ENCODE measurements around the gene PMCH. TPM values are rescaled to one million over a fixed set of nuclear protein-coding genes. Genes with fewer than 3 reads are reported as not detected.
"Not testable (repeated sequence)": the region's sequence is repeated elsewhere in the genome, so short reads cannot be mapped to it uniquely, and the experiment has no call there.

The PMCH gene, protein sequence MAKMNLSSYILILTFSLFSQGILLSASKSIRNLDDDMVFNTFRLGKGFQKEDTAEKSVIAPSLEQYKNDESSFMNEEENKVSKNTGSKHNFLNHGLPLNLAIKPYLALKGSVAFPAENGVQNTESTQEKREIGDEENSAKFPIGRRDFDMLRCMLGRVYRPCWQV
- polyA plus RNA-seq, result under 1 TPM in 1 of 4 donors, not detected in 3; 0.18 TPM
- long read RNA-seq, donor 1, result 0 reads
- long read RNA-seq, donor 2, result 0 reads
- long read RNA-seq, donor 3, result 0 reads
- long read RNA-seq, donor 4, result 0 reads
- long read RNA-seq, donor 5, result 0 reads
- long read RNA-seq, donor 6, result 0 reads
- long read RNA-seq, donor 7, result 0 reads
- long read RNA-seq, donor 8, result 0 reads
- long read RNA-seq, donor 9, result 0 reads
- long read RNA-seq, donor 10, result 0 reads

- H3K4me1 ChIP-seq (ENCODE audit: control insufficient read depth in 3 of 3, insufficient read depth in 2 of 3, low read depth in 1 of 3, low read length in 2 of 3), result no peaks in the 10 kb centered on the region
- no peak within 1 kb of the TSS for H3K27ac ChIP-seq (ENCODE audit: low read depth in 1 of 3, low read length in 2 of 3)
- H3K4me3 ChIP-seq (ENCODE audit: low read depth in 1 of 3, low read length in 3 of 3), result no peak within 1 kb of the TSS
- WGBS, 3 donors, result 52 to 70% (median 61%) methylated on average over 1 of the region's 1 CpG
- DNase-seq (no peak), FAIRE-seq (no peak)
- H3K9me3 ChIP-seq (ENCODE audit: control insufficient read depth in 2 of 2, insufficient read depth in 1 of 2, low read depth in 1 of 2, low read length in 1 of 2), result no peaks in the 10 kb centered on the region
- H3K27me3 ChIP-seq (ENCODE audit: control insufficient read depth in 3 of 3, insufficient read depth in 3 of 3, low read length in 3 of 3), result no peaks in the 10 kb centered on the region
- no peaks in the 10 kb centered on the region for H3K36me3 ChIP-seq (ENCODE audit: control insufficient read depth in 3 of 3, insufficient read depth in 2 of 3, low read depth in 1 of 3, low read length in 3 of 3)
These were observed at the start of gene PMCH for GRCh38 chr12:102197789-102198188. PMCH (minus strand) TSS chr12:102197833; CDS start chr12:102197770, 63 bp downstream.

DNA sequence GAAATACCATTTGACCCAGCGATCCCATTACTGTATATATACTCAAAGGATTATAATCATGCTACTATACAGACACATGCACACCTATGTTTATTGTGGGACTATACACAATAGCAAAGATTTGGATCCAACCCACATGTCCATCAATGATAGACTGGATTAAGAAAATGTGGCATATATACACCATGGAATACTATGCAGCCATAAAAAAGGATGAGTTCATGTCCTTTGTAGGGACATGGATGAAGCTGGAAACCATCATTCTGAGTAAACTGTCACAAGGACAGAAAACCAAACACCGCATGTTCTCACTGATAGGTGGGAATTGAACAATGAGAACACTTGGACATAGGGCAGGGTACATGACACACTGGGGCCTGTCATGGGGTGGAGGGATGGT, 43.2 kb upstream of the PMCH start:
- 82 to 97% (median 95%) methylated on average over 2 of the region's 2 CpGs for WGBS, 3 donors
- H3K27me3 ChIP-seq (ENCODE audit: control insufficient read depth in 3 of 3, insufficient read depth in 3 of 3, low read length in 3 of 3); H3K4me3 ChIP-seq (ENCODE audit: low read depth in 1 of 3, low read length in 3 of 3); FAIRE-seq; DNase-seq; H3K27ac ChIP-seq (ENCODE audit: low read depth in 1 of 3, low read length in 2 of 3); H3K9me3 ChIP-seq (ENCODE audit: control insufficient read depth in 2 of 2, insufficient read depth in 1 of 2, low read depth in 1 of 2, low read length in 1 of 2); H3K36me3 ChIP-seq (ENCODE audit: control insufficient read depth in 3 of 3, insufficient read depth in 2 of 3, low read depth in 1 of 3, low read length in 3 of 3); H3K4me1 ChIP-seq (ENCODE audit: control insufficient read depth in 3 of 3, insufficient read depth in 2 of 3, low read depth in 1 of 3, low read length in 2 of 3): not testable (repeated sequence)

DNA sequence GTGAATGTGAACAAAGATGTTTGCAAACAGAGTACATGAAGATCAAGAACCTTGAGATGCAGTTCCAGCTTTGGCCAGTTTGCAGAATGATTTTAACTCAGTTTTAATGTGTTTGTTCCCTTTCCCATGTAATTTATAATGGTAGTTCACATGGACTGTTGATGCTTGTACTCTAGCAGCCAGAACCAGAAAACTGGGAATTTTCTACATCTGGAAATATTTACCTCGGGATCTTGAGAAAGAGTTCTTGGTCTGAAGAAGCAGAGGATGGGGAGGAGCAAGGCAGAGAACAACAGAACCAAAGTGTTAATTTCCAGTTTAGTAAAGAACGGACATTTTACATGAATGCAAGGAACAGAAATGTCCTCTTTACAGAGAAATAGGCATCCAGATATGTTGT, 37.0 kb upstream of the PMCH start:
- Histone ChIP-seq H3K27ac (ENCODE audit: low read depth in 1 of 3, low read length in 2 of 3) (no peak overlapping the region), H3K4me3 (ENCODE audit: low read depth in 1 of 3, low read length in 3 of 3) (no peak overlapping the region), H3K36me3 (ENCODE audit: control insufficient read depth in 3 of 3, insufficient read depth in 2 of 3, low read depth in 1 of 3, low read length in 3 of 3) (no peaks in the 10 kb centered on the region), H3K9me3 (ENCODE audit: control insufficient read depth in 2 of 2, insufficient read depth in 1 of 2, low read depth in 1 of 2, low read length in 1 of 2) (no peaks in the 10 kb centered on the region), H3K27me3 (ENCODE audit: control insufficient read depth in 3 of 3, insufficient read depth in 3 of 3, low read length in 3 of 3) (no peaks in the 10 kb centered on the region), H3K4me1 (ENCODE audit: control insufficient read depth in 3 of 3, insufficient read depth in 2 of 3, low read depth in 1 of 3, low read length in 2 of 3) (no peaks in the 10 kb centered on the region)
- 72 to 82% (median 78%) methylated on average over 2 of the region's 2 CpGs for WGBS, 3 donors
- DNase-seq, result no peak
- no peak for FAIRE-seq

GRCh38 chr12:102232446-102232845, 34.8 kb upstream of the PMCH start:
- no peaks in the 10 kb centered on the region for H3K27me3 ChIP-seq (ENCODE audit: control insufficient read depth in 3 of 3, insufficient read depth in 3 of 3, low read length in 3 of 3)
- no peak overlapping the region for H3K4me3 ChIP-seq (ENCODE audit: low read depth in 1 of 3, low read length in 3 of 3)
- no peaks in the 10 kb centered on the region for H3K36me3 ChIP-seq (ENCODE audit: control insufficient read depth in 3 of 3, insufficient read depth in 2 of 3, low read depth in 1 of 3, low read length in 3 of 3)
- WGBS, 3 donors, result 79 to 91% (median 81%) methylated on average over 1 of the region's 1 CpG
- H3K27ac ChIP-seq (ENCODE audit: low read depth in 1 of 3, low read length in 2 of 3), result no peak overlapping the region
- no peaks in the 10 kb centered on the region for H3K4me1 ChIP-seq (ENCODE audit: control insufficient read depth in 3 of 3, insufficient read depth in 2 of 3, low read depth in 1 of 3, low read length in 2 of 3)
- FAIRE-seq, result no peak
- DNase-seq, result no peak
- no peaks in the 10 kb centered on the region for H3K9me3 ChIP-seq (ENCODE audit: control insufficient read depth in 2 of 2, insufficient read depth in 1 of 2, low read depth in 1 of 2, low read length in 1 of 2)

GRCh38 chr12:102232036-102232435, 34.4 kb upstream of the PMCH start:
- no peaks in the 10 kb centered on the region for H3K36me3 ChIP-seq (ENCODE audit: control insufficient read depth in 3 of 3, insufficient read depth in 2 of 3, low read depth in 1 of 3, low read length in 3 of 3)
- H3K4me1 ChIP-seq (ENCODE audit: control insufficient read depth in 3 of 3, insufficient read depth in 2 of 3, low read depth in 1 of 3, low read length in 2 of 3), result no peaks in the 10 kb centered on the region
- no peak overlapping the region for H3K27ac ChIP-seq (ENCODE audit: low read depth in 1 of 3, low read length in 2 of 3)
- no peaks in the 10 kb centered on the region for H3K9me3 ChIP-seq (ENCODE audit: control insufficient read depth in 2 of 2, insufficient read depth in 1 of 2, low read depth in 1 of 2, low read length in 1 of 2)
- H3K27me3 ChIP-seq (ENCODE audit: control insufficient read depth in 3 of 3, insufficient read depth in 3 of 3, low read length in 3 of 3), result no peaks in the 10 kb centered on the region
- DNase-seq, result no peak
- FAIRE-seq, result no peak
- no peak overlapping the region for H3K4me3 ChIP-seq (ENCODE audit: low read depth in 1 of 3, low read length in 3 of 3)

DNA sequence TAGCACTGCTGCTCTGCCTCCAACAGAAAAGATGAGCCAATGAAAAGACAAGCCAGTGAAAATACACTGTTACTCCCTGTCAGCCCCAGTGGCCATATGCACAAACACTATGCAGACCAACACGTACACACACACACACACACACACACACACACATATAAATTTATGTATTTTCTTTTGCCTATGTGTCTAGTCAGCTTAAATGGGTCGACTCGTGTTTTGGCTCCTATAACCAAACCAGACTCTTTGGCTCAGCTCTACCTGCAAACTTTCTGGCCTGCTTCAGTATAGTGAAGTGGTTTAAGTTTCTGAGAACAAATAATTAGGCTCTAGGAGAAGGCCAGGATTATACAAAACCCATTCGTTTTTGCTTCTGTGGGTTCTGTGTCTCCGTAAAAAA, 30.3 kb upstream of the PMCH start:
- Histone ChIP-seq H3K27ac (ENCODE audit: low read depth in 1 of 3, low read length in 2 of 3) (no peak overlapping the region), H3K4me3 (ENCODE audit: low read depth in 1 of 3, low read length in 3 of 3) (no peak overlapping the region), H3K4me1 (ENCODE audit: control insufficient read depth in 3 of 3, insufficient read depth in 2 of 3, low read depth in 1 of 3, low read length in 2 of 3) (no peaks in the 10 kb centered on the region), H3K9me3 (ENCODE audit: control insufficient read depth in 2 of 2, insufficient read depth in 1 of 2, low read depth in 1 of 2, low read length in 1 of 2) (no peaks in the 10 kb centered on the region), H3K27me3 (ENCODE audit: control insufficient read depth in 3 of 3, insufficient read depth in 3 of 3, low read length in 3 of 3) (no peaks in the 10 kb centered on the region), H3K36me3 (ENCODE audit: control insufficient read depth in 3 of 3, insufficient read depth in 2 of 3, low read depth in 1 of 3, low read length in 3 of 3) (no peaks in the 10 kb centered on the region)
- 75 to 79% (median 76%) methylated on average over 5 of the region's 5 CpGs for WGBS, 3 donors
- DNase-seq (no peak), FAIRE-seq (no peak)

DNA sequence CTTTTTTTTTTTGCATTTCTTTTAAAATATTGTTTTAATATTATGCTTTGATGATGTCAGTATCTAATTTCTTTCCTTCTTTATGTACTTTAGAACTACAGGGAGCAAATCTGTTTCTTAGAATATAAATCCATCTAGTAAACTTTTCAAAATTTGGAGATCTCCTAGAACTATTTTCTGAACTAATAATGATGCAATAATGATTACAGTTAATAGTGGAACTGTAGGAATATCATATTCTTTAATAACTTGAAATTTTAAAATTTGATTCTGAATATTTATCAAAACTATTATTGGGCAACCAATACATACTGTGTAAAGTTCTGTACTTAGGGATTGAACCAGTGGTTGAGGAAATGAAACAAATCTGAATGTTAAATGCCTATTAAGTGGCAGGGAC, 23.1 kb upstream of the PMCH start:
- no peaks in the 10 kb centered on the region for H3K27me3 ChIP-seq (ENCODE audit: control insufficient read depth in 3 of 3, insufficient read depth in 3 of 3, low read length in 3 of 3)
- H3K27ac ChIP-seq (ENCODE audit: low read depth in 1 of 3, low read length in 2 of 3), result no peak overlapping the region
- no peaks in the 10 kb centered on the region for H3K9me3 ChIP-seq (ENCODE audit: control insufficient read depth in 2 of 2, insufficient read depth in 1 of 2, low read depth in 1 of 2, low read length in 1 of 2)
- FAIRE-seq (no peak), DNase-seq (no peak)
- H3K4me3 ChIP-seq (ENCODE audit: low read depth in 1 of 3, low read length in 3 of 3), result no peak overlapping the region
- H3K4me1 ChIP-seq (ENCODE audit: control insufficient read depth in 3 of 3, insufficient read depth in 2 of 3, low read depth in 1 of 3, low read length in 2 of 3), result no peaks in the 10 kb centered on the region
- H3K36me3 ChIP-seq (ENCODE audit: control insufficient read depth in 3 of 3, insufficient read depth in 2 of 3, low read depth in 1 of 3, low read length in 3 of 3), result no peaks in the 10 kb centered on the region

DNA sequence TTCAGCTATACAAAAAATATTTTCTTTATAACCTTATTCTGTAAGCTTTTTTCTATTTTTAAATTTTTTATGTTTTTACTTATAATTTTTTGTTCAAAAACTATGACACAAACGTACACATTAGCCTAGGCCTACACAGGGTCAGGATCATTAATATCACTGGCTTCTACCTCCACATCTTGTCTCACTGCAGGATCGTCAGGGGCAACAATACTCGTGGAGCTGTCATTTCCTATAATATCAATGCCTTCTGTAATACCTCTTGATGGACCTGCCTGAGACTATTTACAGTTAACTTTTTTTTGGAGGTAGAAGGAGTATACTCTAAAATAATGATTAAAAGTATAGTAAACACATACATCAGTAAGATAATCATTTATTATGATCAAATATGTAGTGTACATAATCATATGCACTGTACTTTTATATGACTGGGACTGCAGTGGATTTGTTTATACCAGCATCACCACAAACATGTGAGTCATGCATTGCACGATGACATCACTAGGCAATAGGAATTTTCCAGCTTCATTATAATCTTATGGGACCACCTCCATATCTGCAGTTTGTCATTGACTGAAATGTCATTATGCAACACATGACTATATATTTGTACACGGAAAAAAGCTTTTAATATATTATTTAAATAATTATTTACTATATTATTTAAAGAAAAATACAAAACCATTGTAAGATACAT, 18.5 kb upstream of the PMCH start:
- Histone ChIP-seq H3K27ac (ENCODE audit: low read depth in 1 of 3, low read length in 2 of 3) (no peak overlapping the region), H3K4me1 (ENCODE audit: control insufficient read depth in 3 of 3, insufficient read depth in 2 of 3, low read depth in 1 of 3, low read length in 2 of 3) (no peaks in the 10 kb centered on the region), H3K9me3 (ENCODE audit: control insufficient read depth in 2 of 2, insufficient read depth in 1 of 2, low read depth in 1 of 2, low read length in 1 of 2) (no peaks in the 10 kb centered on the region), H3K27me3 (ENCODE audit: control insufficient read depth in 3 of 3, insufficient read depth in 3 of 3, low read length in 3 of 3) (no peaks in the 10 kb centered on the region), H3K4me3 (ENCODE audit: low read depth in 1 of 3, low read length in 3 of 3) (no peak overlapping the region), H3K36me3 (ENCODE audit: control insufficient read depth in 3 of 3, insufficient read depth in 2 of 3, low read depth in 1 of 3, low read length in 3 of 3) (no peaks in the 10 kb centered on the region)
- FAIRE-seq, result no peak
- WGBS, 3 donors, result 78 to 82% (median 79%) methylated on average over 5 of the region's 5 CpGs
- DNase-seq, result no peak
